K562 (cell line): Measurements from ENCODE around the gene CLEC2L. TPM values are rescaled to one million over a fixed set of nuclear protein-coding genes. Genes with fewer than 3 reads are reported as not detected.
A peak's percentile ranks its signal among the peaks of the same experiment; 100 is the strongest.

ENCODE experiments used
- ATAC-seq: fragments of 200-7000 bp; cut with Tn5 transposase; 3 replicates; pipeline ENCODE4 v1.9.1; 2020; ENCODE audit warnings: moderate library complexity
- BruUV-seq: library from RNA; stranded (reverse); fragments of 400-500 nt; replicated peaks from 2 replicates; lab custom pipeline; 2021; lab: Mats Ljungman, UMichigan
- CTCF ChIA-PET: fragments of 300-600 bp; formaldehyde crosslinking; extraction: SDS; loops from one replicate; lab custom pipeline; 2021; ENCODE audit warnings: low intra/inter-chr PET ratio; lab: Yijun Ruan, JAX
- POLR2A ChIA-PET: fragments of 300-600, 350-650 bp; sonication (Branson Sonifier 250); formaldehyde crosslinking; extraction: SDS; loops from one replicate; lab custom pipeline; 2021; ENCODE audit warnings: antibody characterized with exemption, inconsistent platforms; lab: Yijun Ruan, JAX
- DNase-seq, 4 experiments: peaks; one replicate each; pipeline versions ENCODE4 v3.0.0 to v3.0.0-alpha.2; 2011 to 2018; ENCODE audit warnings: low spot score in 3 of 4, mixed read lengths in 3 of 4; ENCODE audit errors: extremely low read depth in 1 of 4
- FAIRE-seq: peaks from 2 replicates; lab custom pipeline; 2011; peaks lifted over from hg19 to GRCh38; lab: Jason Lieb, UNC
- H2AFZ ChIP-seq: 2 replicates; pipeline ENCODE4 v1.6.0; 2011; ENCODE audit warnings: low read depth, low read length, control low read depth, inconsistent platforms
- H3K27ac ChIP-seq: fragments of 200-600 bp; 3 replicates; pipeline ENCODE4 v1.8.0; 2011; ENCODE audit warnings: low read depth, mild to moderate bottlenecking, control low read depth, inconsistent platforms, low read length, moderate library complexity, mixed read lengths; ENCODE audit errors: extremely low read depth
- H3K27me3 ChIP-seq, 2 experiments: fragments of 300-600 bp in 1 of 2; 2 replicates in 1 of 2; 3 replicates in 1 of 2; pipeline versions ENCODE4 v1.6.0 to v1.8.0; 2011; ENCODE audit warnings: inconsistent platforms in 2 of 2, low read length in 2 of 2, mild to moderate bottlenecking in 1 of 2, mixed read lengths in 1 of 2, moderate library complexity in 1 of 2; ENCODE audit not compliant: control insufficient read depth in 2 of 2, insufficient read depth in 2 of 2
- H3K36me3 ChIP-seq: fragments of 300-600 bp; 3 replicates; pipeline ENCODE4 v1.8.0; 2011; ENCODE audit warnings: mild to moderate bottlenecking, low read length, inconsistent platforms; ENCODE audit not compliant: control insufficient read depth, insufficient read depth
- H3K4me1 ChIP-seq, 2 experiments: fragments of 200-600 bp in 1 of 2; replicated peaks in 1 of 2; 2 replicates in 1 of 2; 3 replicates in 1 of 2; pipeline versions ENCODE4 v1.5.1 to v1.8.0; 2011; ENCODE audit warnings: inconsistent platforms in 2 of 2, low read length in 2 of 2, mild to moderate bottlenecking in 1 of 2, mixed read lengths in 1 of 2, moderate library complexity in 1 of 2; ENCODE audit not compliant: control insufficient read depth in 2 of 2, insufficient read depth in 2 of 2
- H3K4me2 ChIP-seq: 2 replicates; pipeline ENCODE4 v1.6.1; 2011; ENCODE audit warnings: low read length, control low read depth, inconsistent platforms, mixed read lengths; ENCODE audit not compliant: insufficient read depth
- H3K4me3 ChIP-seq: fragments of 200-600 bp; sonication (generic), shearing (Covaris generic); 2 replicates; pipeline ENCODE4 v1.5.1; 2016; ENCODE audit warnings: control low read depth, inconsistent platforms
- H3K79me2 ChIP-seq: fragments of 200-600 bp; 3 replicates; pipeline ENCODE4 v1.8.0; 2011; ENCODE audit warnings: low read length, inconsistent platforms; ENCODE audit not compliant: control insufficient read depth, insufficient read depth
- H3K9ac ChIP-seq, 2 experiments: 2 replicates each; pipeline versions ENCODE4 v1.6.0 to v1.6.1; 2011; ENCODE audit warnings: low read depth in 2 of 2, low read length in 2 of 2, control low read depth in 1 of 2, inconsistent platforms in 1 of 2, mild to moderate bottlenecking in 1 of 2, mixed read lengths in 1 of 2; ENCODE audit not compliant: insufficient read depth in 1 of 2
- H3K9me1 ChIP-seq: one replicate; pipeline ENCODE4 v1.6.0; 2011; ENCODE audit warnings: inconsistent platforms, mild to moderate bottlenecking, low read length, moderate library complexity; ENCODE audit not compliant: control insufficient read depth, insufficient read depth
- H3K9me3 ChIP-seq: replicated peaks from 2 replicates; pipeline ENCODE4 v1.5.1; 2011; ENCODE audit warnings: low read depth, low read length, inconsistent platforms; ENCODE audit not compliant: control insufficient read depth, insufficient read depth
- H4K20me1 ChIP-seq: replicated peaks from 2 replicates; pipeline ENCODE4 v1.6.1; 2011; ENCODE audit warnings: low read length, inconsistent platforms, mixed read lengths; ENCODE audit not compliant: control insufficient read depth, insufficient read depth
- BHLHE40 ChIP-seq: IDR thresholded peaks from 2 replicates; pipeline ENCODE4 v1.6.1; 2011; ENCODE audit warnings: low read length, improper control_type of control experiment
- CREB1 ChIP-seq, 2 experiments: sonication (generic) in 1 of 2; formaldehyde crosslinking in 1 of 2; IDR thresholded peaks; 2 replicates each; pipeline versions ENCODE4 v1.6.1 to v1.8.0; 2012 to 2022; ENCODE audit warnings: inconsistent platforms in 1 of 2, mild to moderate bottlenecking in 1 of 2, missing genetic modification reagents in 1 of 2, moderate library complexity in 1 of 2
- MYC ChIP-seq, 2 experiments: fragments of 250-450 bp in 1 of 2; sonication (Bioruptor Pico) in 1 of 2; IDR thresholded peaks; 2 replicates each; pipeline versions ENCODE4 v1.5.1 to v1.6.1; 2012 to 2021; ENCODE audit warnings: low read depth in 2 of 2, borderline replicate concordance in 1 of 2, improper control_type of control experiment in 1 of 2, low read length in 1 of 2, mild to moderate bottlenecking in 1 of 2, moderate library complexity in 1 of 2
- NFIC ChIP-seq: fragments of 450-650 bp; IDR thresholded peaks from 2 replicates; pipeline ENCODE4 v1.6.1; 2017; ENCODE audit warnings: mild to moderate bottlenecking, inconsistent platforms
- NRF1 ChIP-seq, 2 experiments: fragments of 450-650 bp; IDR thresholded peaks in 1 of 2; conservative IDR thresholded peaks in 1 of 2; 2 replicates each; pipeline ENCODE4 v1.6.1; 2014; ENCODE audit warnings: mild to moderate bottlenecking in 2 of 2
- ZNF232 ChIP-seq: sonication (generic); formaldehyde crosslinking; IDR thresholded peaks from 2 replicates; pipeline ENCODE4 v1.8.0; 2022; ENCODE audit warnings: mild to moderate bottlenecking, missing genetic modification reagents
- WGBS: fragments of 100-300 bp; shearing (Covaris generic); methylation state at CpG from one replicate; pipeline ENCODE4 v1.1.6; 2016; ENCODE audit warnings: low coverage, mixed read lengths; ENCODE audit not compliant: insufficient coverage; ENCODE audit errors: missing lambda C conversion rate; 5-methylcytosine and 5-hydroxymethylcytosine counted together
- in situ Hi-C: fragments of 300-500 bp; cut with MboI; formaldehyde crosslinking; loops from 4 replicates; pipeline ENCODE4 v1.15.0; 2018; ENCODE audit warnings: inconsistent platforms, mixed read lengths
- intact Hi-C: fragments of 100-400 bp; cut with micrococcal nuclease; formaldehyde crosslinking; loops from 2 replicates; pipeline ENCODE4 v1.14.2; 2022
- polyA plus RNA-seq, 8 experiments: library from polyadenylated mRNA; depleted of rRNA in 4 of 8; stranded (reverse) in 5 of 8; unstranded in 3 of 8; fragments of >200 nt; fragmentation: Nextera tagmentation in 2 of 8; fragmentation: Illumina TruSeq in 1 of 8; extraction: Ambion mirVana in 2 of 8; extraction: Trizol in 1 of 8; gene quantifications; 2 replicates each; pipeline versions ENCODE4 v1.2.1 to v1.2.3, GENCODE V29; 2011 to 2014; ENCODE audit warnings: inconsistent platforms in 1 of 8, missing spikeins in 1 of 8
- total RNA-seq, 7 experiments: library from RNA; depleted of rRNA in 6 of 7; stranded (reverse); fragments of >200 nt in 6 of 7; fragmentation: Illumina TruSeq in 2 of 7; extraction: Trizol in 2 of 7; gene quantifications; 2 replicates each; pipeline versions ENCODE4 v1.2.1 to v1.2.3, GENCODE V29; 2011 to 2021; ENCODE audit warnings: low replicate concordance in 1 of 7

The CLEC2L gene
- total and polyA plus RNA-seq, 9 of the 15 experiments (the other 6 are each of a cell fraction or from before 2014, with no cell fraction given), result 0.84 to 5.5 (median 1.8) TPM

- POLR2A ChIA-PET, result interaction anchor here (0.6 kb wide), 2 partner anchors 119 to 855 kb away, joined by 3 read pairs; no protein-coding TSS in a partner anchor
- no peaks in the 10 kb centered on the region for H3K9me1 ChIP-seq
- no TSS peak for BruUV-seq
- no peaks in the 10 kb centered on the region for H3K79me2 ChIP-seq
- H3K9me3 ChIP-seq, result no peaks in the 10 kb centered on the region
- intact Hi-C loops, result no loop called here
- H3K36me3 ChIP-seq, result no peaks in the 10 kb centered on the region
- FAIRE-seq, result no peak
- peak; percentile 23 to 51 (median 45) for DNase-seq
- in situ Hi-C loops, result no loop called here
- no peak overlapping the region for H3K9ac ChIP-seq
- no peaks in the 10 kb centered on the region for H4K20me1 ChIP-seq
- peaks cover 19 to 25% of the 10 kb centered on the region in 2 experiments; a peak in 4 of 5 replicates for H3K27me3 ChIP-seq
- no peak overlapping the region for H3K27ac ChIP-seq
- no peak; the same call in 2 of the 3 replicates for ATAC-seq
- H2AFZ ChIP-seq, result no peak overlapping the region
- no peak overlapping the region for H3K4me3 ChIP-seq
- CTCF ChIA-PET, result no interaction called here
- 23% methylated on average over 11 of the region's 11 CpGs for WGBS
- 0 out of 2 replicates have a peak, but pooled peaks have one; percentile 38 for TF ChIP-seq MYC (IDR thresholded peaks at IDR 0.05; ENCODE audit: low read depth, low read length)
- no peak for TF ChIP-seq MYC (CRISPR knock-in tag; IDR thresholded peaks at IDR 0.05; ENCODE audit: borderline replicate concordance, low read depth)
- TF ChIP-seq NFIC, result peak; percentile 96
- peak in 1 of 2 experiments; percentile 47; a peak in 2 of 4 replicates for TF ChIP-seq NRF1 (conservative IDR thresholded peaks at IDR 0.05 in 1 of 2, IDR thresholded peaks at IDR 0.05 in 1 of 2)
- TF ChIP-seq ZNF232 (CRISPR knock-in tag), result no peak
- TF ChIP-seq CREB1 (IDR thresholded peaks at IDR 0.05), result no peak
- no peak for TF ChIP-seq CREB1 (CRISPR knock-in tag; IDR thresholded peaks at IDR 0.05)
- TF ChIP-seq BHLHE40, result peak; percentile 41
- peaks cover 0 to 10% of the 10 kb centered on the region in 2 experiments; a peak in 3 of 5 replicates for H3K4me1 ChIP-seq
- H3K4me2 ChIP-seq, result no peak overlapping the region
Observed at GRCh38 chr7:139560678-139561077, 37.2 kb downstream of the CLEC2L start.
